Fibroblast of the aortic adventitia (primary cell): ENCODE measurements around the gene LIN54. TPM values are rescaled to one million over a fixed set of nuclear protein-coding genes. Genes with fewer than 3 reads are reported as not detected.

Experiments
- DNase-seq: peaks from one replicate; pipeline ENCODE4 v3.0.0-alpha.2; 2010; ENCODE audit warnings: low read depth
- H3K4me3 ChIP-seq: 2 replicates; pipeline ENCODE4 v1.5.1; 2011; ENCODE audit warnings: low read depth, mild to moderate bottlenecking, control low read depth, low read length, moderate library complexity
- CTCF ChIP-seq: IDR thresholded peaks from 2 replicates; pipeline ENCODE4 v1.5.1; 2011; ENCODE audit warnings: mild to moderate bottlenecking, low read length, control low read depth, inconsistent platforms; ENCODE audit not compliant: insufficient read depth
- total RNA-seq: library from RNA; depleted of rRNA; stranded (reverse); fragments of >200 nt; gene quantifications from 2 replicates; pipeline ENCODE4 v1.2.3, GENCODE V29; 2012; ENCODE audit warnings: low replicate concordance

The LIN54 gene
- total RNA-seq, 1 donor: 42.5 TPM

- TF ChIP-seq CTCF: no peak
- no peak overlapping the region for H3K4me3 ChIP-seq
- DNase-seq: peak; percentile 65
Observed at GRCh38 chr4:83022724-83023450, 12.3 kb upstream of the LIN54 start.

DNA sequence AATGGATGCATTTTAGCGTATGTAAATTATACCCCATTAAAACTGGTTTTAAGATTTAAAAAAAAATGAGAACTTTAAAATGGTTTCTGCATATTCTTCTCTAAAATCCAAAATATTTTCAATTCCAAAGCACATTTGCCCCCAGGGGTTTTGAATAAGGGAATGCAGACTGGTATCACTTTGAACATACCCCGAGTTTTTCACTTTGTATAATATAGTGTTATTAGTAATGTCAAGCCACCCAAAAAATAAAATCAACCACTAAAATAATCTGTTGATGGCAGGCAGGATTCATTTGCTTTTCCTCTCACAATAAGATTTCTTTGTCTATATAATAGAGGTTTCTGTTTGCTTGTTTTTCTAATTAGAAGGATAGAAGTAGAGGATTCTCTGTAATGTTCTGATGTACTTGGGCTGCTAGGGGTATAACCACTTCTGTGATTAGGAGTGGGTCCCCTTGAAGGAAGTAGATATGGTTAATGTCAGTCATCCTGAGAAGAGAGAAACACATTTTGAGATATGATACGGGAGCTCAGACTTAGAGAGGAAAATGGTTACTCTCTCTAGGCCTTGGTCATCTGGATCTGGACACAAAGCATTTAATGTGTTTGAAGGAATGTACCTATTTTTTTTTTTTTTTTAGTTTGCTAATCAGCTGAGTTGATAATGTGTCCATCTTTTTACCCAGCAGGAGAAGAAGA is 9.3 kb upstream of the LIN54 start:
- TF ChIP-seq CTCF: no peak
- no peak for DNase-seq
- H3K4me3 ChIP-seq: no peak overlapping the region

DNA sequence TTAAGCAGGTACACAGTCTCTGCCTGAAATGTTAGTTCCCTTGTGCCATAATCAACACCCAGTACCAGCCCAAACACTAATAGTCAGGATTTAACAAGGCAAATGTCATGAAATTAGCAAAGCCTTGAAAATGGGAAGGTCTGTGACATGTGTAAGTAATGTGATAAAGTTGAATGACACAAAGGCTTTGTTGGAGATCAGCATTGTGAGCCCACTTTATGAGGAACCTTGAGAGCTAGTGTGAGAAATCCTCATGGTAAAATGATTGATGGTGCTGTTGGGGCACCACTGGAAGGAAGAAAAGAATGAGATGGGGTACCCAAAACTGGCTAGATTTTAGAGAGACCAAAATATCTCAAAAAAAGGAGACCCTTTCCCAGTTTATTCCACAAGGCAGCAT is 3.3 kb upstream of the LIN54 start:
- TF ChIP-seq CTCF: no peak
- no peak overlapping the region for H3K4me3 ChIP-seq
- no peak for DNase-seq

- DNase-seq: no peak
- no peak for TF ChIP-seq CTCF
- H3K4me3 ChIP-seq: peak overlapping the region; percentile 86
Observed at GRCh38 chr4:83013420-83013867, 2.8 kb upstream of the LIN54 start.

- peak; percentile 98 for DNase-seq
- peak overlapping the region; percentile 86 for H3K4me3 ChIP-seq
- TF ChIP-seq CTCF: peak; percentile 58
Observed at GRCh38 chr4:83012687-83013419, 2.2 kb upstream of the LIN54 start.

DNA sequence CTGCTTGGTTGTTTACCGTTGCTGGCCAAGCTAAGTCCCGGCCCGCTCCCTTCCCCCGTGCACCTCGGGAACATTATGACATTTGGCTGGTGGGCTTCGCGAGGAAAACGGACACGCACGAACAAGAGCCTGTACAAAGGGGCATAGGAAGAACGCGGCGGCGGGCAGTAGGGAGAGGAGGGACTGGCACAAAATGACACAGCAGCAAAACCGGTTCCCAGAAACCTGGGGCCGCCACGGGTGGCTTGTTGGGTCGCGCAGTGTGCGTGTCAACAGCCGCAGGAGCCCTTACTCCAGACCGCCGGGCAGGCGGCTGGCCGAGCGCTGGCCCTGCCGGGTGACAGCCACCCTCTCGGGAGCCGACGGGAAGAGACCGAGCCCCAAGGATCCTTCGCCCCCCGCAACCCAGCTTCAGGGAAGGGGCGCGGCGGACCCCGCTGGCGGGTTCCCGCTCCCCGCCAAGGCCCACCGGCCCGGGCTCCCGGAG is 1.6 kb upstream of the LIN54 start:
- DNase-seq: no peak
- TF ChIP-seq CTCF: no peak
- peak overlapping the region; percentile 74 for H3K4me3 ChIP-seq
